HG03159 (cell line): ENCODE results near the gene GALNT10.
A peak's percentile ranks its signal among the peaks of the same experiment; 100 is the strongest.

Experiments used
- ATAC-seq: cut with Tn5 transposase; IDR thresholded peaks from one replicate; pipeline ENCODE4 v1.9.1; 2021; ENCODE audit warnings: mild to moderate bottlenecking, moderate library complexity; ENCODE audit not compliant: unreplicated experiment

GALNT10 gene

DNA sequence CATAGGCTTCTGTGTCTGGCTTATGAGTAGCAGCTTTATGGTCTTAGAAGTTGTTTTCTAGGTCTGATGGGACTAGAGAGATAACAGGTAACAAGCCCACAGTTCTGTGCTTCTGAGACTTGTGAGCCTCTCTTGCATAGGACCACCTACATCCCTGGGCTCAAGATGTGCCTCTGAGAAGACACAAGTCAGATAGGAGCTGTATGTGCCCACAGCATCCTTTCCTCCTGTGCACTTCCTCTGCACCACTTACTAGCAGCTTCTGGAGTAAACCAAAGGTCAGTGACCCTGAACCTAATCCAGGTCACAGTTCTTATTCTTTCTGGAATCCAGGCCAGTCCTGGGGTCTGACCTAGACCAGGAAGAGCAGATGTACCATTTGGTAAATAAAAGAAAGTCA lies 40.0 kb downstream of the GALNT10 start:
- no peak for ATAC-seq

DNA sequence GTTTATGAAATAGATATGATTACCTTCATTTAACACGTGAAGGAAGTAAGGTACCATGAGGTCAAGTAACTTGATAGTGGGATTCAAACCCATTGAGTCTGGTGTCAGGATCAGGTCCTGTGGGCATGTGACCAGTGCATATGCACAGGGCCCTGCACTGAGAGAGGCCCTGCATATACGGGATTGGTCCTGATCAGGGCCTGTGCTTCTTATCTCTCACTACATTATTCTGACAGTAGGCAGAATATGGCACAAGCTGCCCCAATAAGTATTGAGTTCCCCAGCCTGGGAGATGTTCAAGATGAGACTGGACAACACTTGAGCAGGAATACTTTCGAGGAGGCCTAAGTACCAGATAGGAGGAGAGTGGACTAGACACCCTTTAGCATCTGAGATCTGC lies 44.0 kb downstream of the GALNT10 start:
- no peak for ATAC-seq

- no peak for ATAC-seq
These were observed 45.5 kb downstream of the GALNT10 start for GRCh38 chr5:154236011-154236410.

GRCh38 chr5:154236536-154237375 lies 46.2 kb downstream of the GALNT10 start:
- no peak for ATAC-seq

GRCh38 chr5:154237376-154237743 lies 46.8 kb downstream of the GALNT10 start:
- no peak for ATAC-seq

DNA sequence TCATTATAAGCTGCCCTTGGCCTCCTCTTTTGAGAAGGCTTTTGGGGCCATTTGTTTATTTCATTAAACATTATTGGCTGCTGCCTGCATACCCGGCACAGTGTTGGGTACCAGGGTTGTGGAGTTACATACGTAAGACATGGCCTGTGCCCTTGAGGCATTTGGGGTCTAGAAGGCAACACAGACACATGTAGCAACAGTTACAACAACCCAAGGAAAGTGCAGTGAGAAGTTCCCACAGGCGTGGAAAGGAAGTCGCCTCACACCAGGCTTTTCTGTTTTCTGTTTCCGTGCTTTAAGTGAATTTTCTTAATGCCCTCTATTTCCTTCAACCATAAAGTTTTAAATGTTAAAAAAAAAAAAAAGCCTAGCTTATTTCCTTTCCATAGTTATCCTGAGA lies 47.4 kb downstream of the GALNT10 start:
- ATAC-seq = no peak

GRCh38 chr5:154238776-154239481 lies 48.4 kb downstream of the GALNT10 start:
- ATAC-seq = peak; percentile 65

DNA sequence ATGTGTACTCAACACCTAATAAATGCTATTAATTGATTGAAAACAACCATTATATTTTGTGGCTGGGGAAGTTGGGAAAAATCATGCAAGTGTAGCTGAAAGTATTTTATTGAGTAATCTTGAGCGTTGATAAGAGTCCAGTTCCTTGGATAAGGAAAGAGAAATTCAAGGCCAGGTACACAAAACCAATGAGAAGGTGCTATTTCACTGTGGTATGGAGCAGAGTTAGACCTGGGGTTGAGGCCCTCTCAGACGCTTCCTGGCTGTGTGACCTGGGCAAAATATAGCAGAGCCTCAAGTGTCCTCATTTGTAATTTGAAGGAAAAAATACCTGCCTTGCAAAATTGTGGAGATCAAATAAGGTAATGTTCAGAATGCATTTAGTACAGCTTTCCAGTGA lies 50.1 kb downstream of the GALNT10 start:
- ATAC-seq = no peak

DNA sequence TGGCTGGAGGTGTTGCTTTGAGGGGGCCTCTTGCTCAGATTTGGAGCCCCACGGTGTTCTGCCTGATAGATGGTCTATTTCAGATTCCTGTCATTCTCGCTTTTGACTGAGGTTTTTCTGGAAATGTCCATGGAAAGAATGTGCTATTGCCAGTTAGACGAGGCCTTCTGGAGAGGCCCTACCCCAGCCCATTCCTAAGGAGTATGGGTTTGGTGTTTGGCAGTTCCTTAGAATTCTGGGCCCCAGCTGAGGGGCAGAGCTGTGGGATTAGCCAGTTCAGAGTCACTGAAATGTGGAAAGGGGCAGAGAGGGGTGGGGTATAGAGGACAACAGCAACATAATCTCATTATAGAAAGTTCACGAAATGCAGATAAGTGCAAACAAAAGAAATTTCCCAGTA lies 50.5 kb downstream of the GALNT10 start:
- no peak for ATAC-seq

DNA sequence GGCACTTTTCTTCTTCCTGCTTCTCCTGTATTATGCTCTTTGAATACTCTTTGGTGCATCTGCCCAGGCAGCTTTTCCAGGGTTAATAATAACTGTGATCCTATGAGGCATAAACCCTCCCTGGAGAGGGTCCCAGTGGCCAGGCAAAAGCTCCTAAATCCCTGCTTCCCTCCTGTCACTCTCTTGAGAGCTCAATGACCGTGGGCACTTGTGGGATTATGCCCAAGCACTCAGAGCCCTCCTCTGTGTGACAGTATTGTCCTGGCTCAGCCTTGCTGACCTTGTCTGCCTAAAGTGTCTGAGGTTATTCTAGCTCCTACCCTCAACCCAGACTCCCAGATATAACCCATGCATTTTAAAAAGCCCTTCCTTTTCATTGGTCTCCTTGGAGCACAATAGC lies 51.9 kb downstream of the GALNT10 start:
- no peak for ATAC-seq

DNA sequence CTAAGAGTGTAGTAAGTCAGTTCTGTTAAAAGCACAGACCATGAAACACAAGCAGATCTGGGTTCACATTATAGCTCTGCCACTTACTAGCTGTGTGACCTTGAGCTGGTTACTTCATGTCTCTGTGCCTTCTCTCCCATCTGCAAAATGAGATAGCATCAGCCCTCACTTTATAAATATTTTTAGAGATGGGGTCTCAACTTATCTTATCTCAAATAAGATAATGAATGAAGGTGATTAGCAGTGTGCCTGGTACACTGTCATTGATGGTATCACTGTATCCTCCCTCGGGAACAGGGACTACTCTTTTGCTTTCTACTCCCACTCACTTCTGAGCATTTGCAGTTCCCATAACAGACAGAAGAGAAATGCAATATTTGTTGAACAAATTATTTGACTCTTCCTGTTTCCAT lies 52.4 kb downstream of the GALNT10 start:
- ATAC-seq = no peak

GRCh38 chr5:154243736-154244135 lies 53.2 kb downstream of the GALNT10 start:
- ATAC-seq = no peak

DNA sequence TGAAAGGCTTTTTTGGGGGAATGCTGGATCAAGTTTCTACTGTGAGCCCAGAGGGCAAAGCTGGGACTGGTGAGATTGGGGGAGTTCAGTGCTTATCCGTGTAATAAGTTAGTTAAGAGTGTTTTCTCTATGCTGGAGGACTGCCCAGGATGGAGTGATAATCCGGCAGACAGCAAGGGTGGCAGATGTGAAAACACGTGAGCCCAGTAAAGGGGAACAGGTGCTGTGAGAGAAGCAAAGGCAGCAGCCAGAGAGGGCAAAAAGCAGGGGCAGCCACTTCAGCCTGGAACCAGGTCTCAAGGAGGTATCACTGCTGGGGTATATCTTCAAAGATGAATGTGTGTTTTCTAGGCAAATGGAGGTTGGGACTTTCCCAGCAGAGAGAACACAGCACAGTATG lies 53.9 kb downstream of the GALNT10 start:
- ATAC-seq = no peak

- ATAC-seq = no peak
These were observed 58.2 kb downstream of the GALNT10 start for GRCh38 chr5:154248691-154249090.

DNA sequence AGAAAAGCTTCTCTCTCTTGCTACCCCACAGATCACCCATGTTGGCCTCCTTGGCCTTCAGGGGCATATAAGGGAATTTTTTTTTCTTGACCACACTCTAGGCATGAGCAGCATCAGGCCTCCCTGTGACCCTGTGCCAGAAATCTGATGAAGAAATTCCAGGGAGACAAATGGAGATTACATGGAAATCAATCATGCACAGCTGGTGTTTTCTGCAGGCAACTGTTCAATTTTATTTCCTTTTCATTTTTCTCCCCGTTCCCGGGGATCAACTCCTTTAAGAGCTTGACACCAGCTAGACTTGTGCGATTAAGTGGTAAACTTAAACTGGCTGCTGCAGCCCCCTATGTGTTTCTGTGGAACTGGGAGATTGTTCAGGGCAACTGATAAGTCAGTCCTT lies 59.3 kb downstream of the GALNT10 start:
- ATAC-seq = no peak

GRCh38 chr5:154251529-154251928 lies 61.0 kb downstream of the GALNT10 start:
- no peak for ATAC-seq

- no peak for ATAC-seq
These were observed 63.3 kb downstream of the GALNT10 start for GRCh38 chr5:154253807-154254206.

DNA sequence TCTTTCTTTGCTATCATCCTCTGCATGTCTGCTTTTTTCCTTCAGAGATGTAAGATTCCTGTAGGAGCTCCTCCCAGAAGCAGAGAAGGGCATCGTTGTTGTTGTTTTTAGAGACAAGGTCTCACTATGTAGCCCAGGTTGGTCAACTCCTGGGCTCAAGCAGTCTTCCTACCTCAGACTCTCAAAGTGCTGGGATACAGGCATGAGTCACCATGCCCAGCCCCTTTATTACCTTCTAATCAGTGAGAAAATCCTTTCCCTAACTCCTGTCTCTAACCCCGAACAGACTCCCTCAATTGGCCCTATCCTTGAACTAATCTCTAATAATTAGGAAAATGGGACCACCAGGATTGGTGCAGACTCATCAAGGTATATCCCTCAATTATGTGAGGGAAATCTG lies 64.4 kb downstream of the GALNT10 start:
- no peak for ATAC-seq

DNA sequence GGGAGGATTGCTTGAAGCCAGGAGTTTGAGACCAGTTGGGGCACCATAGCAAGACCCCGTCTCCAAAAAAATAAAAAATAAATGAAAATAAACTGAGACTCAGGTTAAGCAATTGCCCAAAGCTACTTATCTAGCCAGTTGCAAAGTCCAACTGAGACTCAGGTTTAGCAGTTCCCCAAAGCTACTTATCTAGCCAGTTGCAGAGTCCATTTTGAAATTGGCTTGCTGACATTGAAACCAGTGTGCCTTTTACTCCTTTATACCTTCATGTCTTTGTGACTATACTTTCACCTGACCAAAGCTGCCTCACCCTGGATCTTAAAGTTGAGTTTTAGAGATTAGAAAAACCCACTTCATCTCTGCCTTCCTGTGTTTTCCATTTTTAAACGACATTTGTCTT lies 66.5 kb downstream of the GALNT10 start:
- ATAC-seq = no peak

DNA sequence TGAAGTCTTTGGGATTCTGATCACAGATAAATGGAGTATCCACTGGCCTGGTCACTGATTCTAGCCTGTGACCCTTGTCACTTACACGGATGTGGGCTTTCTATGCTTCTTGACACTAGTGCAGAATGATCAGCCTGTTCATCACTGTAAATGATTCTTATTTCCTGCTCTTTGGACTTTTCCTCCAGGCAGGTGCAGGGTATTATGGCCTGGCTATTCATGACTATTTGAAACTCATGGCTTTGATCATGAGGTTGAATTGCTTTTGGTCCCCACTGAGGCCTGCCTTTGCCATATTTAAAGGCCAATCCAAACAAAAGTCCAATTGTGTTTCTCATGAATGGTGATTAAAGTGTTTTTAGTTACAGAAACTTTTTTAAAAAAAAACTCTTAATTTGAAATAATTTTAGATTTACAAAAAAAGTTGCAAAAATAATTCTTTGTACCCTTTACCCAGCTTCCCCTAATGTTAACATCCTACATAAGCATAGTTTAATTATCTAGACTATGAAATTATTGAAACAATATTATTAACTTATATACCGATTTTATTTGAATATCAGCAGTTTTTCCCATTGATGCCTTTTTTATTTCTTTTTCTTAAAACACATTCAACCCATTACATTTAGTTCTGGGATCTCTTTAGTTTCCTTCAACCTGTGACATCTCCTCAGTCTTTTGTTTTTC lies 68.1 kb downstream of the GALNT10 start:
- ATAC-seq = no peak

DNA sequence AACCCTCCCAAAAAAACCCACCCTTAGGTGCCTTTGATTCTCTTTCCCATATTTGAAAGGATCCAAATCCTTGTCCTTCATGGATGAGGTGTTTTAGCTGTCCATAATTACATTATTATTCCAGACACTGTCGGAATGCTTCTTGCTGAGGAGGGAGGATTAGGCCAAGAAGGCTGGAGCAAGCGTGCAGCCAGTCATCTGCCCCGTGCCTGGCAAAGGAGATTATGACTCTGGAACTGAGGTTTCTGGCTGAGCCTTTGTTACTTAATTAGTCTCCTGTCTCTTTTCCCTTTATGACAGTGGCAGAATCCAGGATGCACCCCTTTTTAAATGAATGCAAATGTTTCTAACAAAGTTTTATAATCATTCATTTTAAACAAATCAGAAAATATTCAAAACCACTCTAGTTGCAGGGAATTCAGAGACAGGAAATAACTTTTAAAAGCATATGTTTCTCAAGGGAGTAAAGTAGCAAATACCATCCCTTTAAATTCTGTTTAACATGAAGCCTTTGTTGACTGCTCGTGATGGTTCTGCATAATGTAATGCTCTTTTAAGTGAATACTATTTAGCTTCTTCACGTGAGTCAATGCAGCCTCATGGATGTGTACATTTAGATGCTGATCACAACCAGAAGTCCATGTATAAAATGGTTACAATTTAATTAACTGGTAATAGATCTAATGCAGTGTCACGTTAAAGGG lies 69.8 kb downstream of the GALNT10 start:
- no peak for ATAC-seq
